ENCODE data around the gene SHROOM1.
"Not testable (repeated sequence)": the region's sequence is repeated elsewhere in the genome, so short reads cannot be mapped to it uniquely, and the experiment has no call there.

The SHROOM1 gene, protein sequence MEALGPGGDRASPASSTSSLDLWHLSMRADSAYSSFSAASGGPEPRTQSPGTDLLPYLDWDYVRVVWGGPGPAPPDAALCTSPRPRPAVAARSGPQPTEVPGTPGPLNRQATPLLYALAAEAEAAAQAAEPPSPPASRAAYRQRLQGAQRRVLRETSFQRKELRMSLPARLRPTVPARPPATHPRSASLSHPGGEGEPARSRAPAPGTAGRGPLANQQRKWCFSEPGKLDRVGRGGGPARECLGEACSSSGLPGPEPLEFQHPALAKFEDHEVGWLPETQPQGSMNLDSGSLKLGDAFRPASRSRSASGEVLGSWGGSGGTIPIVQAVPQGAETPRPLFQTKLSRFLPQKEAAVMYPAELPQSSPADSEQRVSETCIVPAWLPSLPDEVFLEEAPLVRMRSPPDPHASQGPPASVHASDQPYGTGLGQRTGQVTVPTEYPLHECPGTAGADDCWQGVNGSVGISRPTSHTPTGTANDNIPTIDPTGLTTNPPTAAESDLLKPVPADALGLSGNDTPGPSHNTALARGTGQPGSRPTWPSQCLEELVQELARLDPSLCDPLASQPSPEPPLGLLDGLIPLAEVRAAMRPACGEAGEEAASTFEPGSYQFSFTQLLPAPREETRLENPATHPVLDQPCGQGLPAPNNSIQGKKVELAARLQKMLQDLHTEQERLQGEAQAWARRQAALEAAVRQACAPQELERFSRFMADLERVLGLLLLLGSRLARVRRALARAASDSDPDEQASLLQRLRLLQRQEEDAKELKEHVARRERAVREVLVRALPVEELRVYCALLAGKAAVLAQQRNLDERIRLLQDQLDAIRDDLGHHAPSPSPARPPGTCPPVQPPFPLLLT

DNA sequence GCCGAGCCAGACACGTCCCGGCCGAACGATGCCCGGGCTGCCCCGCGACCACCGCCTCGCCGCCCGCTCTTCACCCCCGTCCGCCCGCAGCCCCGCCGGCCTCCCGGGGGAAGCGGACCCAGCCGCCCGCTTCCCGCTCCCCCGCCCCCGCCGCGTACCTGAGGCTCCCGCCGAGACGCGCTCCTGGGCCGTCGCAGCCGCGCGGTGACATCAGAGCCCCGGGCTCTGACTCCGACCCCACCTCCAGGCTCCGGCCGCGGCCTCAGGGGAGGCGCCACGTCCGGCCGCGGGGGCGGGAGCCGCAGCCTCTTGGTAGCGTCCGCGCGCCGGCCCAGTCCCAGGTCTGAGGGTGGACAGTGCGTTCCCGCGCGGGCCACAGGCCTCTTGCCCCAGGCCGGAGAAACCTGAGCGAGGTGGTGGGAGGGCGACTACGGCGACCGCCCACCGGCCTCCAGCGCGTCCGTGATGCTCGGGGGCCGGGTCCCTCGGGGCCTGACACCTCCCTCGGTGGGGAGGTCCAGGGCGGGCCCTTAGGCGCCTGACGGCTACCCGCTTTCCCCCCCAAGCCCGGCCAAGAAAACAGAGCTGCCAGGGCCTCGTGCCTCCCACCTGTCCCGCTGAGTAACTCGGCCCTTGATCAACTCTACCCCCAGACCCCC is at the start of gene SHROOM1:
Gene SHROOM1, minus strand, starts transcription at position 212 of the 659 bp plus-strand sequence. CDS start 4,507 bp downstream, outside the sequence.
- no peak for DNase-seq

DNA sequence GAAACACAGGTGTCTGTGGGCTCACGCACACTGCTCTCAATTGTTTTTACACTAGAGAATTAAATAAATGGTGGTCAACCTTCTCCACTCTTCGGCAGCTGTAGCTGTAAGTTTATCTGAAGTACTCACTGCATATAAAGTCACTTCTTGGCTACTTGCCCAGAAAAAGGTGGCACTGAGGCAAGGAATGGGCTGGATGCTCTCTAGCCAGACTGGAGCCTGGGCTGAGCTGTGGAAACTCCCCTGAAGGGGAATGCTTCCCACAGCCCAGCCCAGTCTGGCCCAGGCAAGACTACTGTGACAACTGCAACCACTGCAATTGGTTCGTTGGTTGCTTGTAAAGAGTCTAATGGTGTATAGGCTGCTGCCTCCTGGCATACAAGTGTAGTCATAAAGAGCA is 47.5 kb upstream of the SHROOM1 start:
- DNase-seq = no peak

- DNase-seq = no peak
Observed at GRCh38 chr5:132877466-132877865, 47.0 kb upstream of the SHROOM1 start.

DNA sequence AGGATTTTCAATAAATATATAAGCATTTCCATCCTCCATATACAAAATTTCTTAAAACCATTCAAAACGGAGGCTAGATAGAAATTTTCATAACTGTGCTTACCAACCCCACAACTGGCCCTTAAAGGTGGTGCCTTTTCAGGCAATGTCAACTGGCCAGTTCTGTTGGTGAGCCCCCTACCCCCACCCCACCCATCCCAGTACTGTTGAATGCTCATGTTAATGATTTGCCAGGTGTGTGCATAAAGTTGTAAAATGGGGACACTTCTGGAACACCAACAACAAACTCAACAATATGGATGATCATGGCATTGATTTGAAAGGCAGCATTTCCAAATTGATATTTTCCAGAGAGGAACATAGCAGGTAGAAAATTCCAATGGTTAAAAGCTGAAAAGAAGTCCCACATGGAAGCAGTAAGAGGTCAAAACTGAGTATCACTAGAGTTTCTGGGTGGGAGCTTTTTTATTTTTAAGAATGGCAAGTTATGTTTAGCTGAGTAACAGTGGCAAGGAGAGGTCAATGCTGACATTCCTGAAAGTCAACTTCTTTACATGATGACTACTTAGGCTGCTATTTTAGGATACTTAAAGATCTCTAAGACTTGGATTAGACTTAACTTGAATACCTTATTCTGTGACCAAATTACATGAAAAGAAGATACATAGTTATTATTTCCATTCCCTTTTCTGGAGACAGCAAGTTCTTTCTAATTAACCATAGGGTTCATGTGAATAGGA is 45.7 kb upstream of the SHROOM1 start:
- no peak for DNase-seq

GRCh38 chr5:132873930-132874271 is 43.5 kb upstream of the SHROOM1 start:
- DNase-seq = no peak

GRCh38 chr5:132873119-132873929 is 42.9 kb upstream of the SHROOM1 start, which contains the start of gene LEAP2:
Gene LEAP2, plus strand, starts transcription at chr5:132873668. Its CDS starts 27 bp downstream, at chr5:132873695.
- DNase-seq = no peak

DNA sequence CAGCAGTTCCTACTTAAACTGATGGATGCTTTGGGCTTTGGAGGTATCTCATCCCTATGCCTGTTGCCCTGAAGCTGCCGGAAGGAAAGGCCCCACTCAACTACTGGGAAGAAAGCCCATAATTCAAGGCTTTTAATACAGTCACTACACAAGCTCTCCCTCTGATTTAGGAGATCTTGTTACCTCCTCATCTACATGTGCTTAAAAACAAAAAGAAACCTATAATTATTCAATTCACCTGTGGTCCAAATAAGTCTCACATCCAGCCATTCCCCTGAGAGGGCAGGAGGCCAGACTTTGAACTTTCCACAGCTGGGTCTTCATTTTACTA is 42.3 kb upstream of the SHROOM1 start:
- no peak for DNase-seq

GRCh38 chr5:132871459-132872284 is 41.2 kb upstream of the SHROOM1 start:
- DNase-seq = no peak

DNA sequence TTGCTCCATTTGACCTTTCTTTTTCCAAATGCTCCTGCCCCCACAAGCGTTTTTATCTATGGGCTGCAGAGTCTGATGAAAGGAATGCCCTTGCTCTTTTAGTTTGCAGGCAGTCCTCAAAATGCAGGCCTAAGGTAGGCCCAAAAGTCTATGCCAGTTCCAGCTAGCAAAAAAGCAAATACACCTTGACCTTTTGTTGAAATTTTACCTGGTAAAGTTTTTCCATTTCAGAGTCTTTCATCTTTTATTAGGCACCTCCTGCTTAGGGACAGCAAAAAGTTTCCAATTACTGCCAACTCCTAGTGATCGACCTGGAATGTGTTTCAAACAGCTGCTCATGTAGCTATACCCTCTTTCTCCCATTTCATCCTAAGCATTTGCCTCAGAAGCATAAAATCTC is 40.4 kb upstream of the SHROOM1 start:
- no peak for DNase-seq

- DNase-seq = no peak
Observed at GRCh38 chr5:132868754-132869153, 38.3 kb upstream of the SHROOM1 start.

GRCh38 chr5:132867046-132867451 is 36.6 kb upstream of the SHROOM1 start:
- no peak for DNase-seq

GRCh38 chr5:132866342-132867045 is 36.0 kb upstream of the SHROOM1 start, which contains the start of the genes GDF9 and UQCRQ:
Gene GDF9, minus strand, starts transcription at chr5:132866469. Its CDS starts 1,936 bp downstream, at chr5:132864533.
Gene UQCRQ, plus strand, starts transcription at chr5:132866642. Its CDS starts 240 bp downstream, at chr5:132866882.
- peak; percentile 86 to 99 for DNase-seq

DNA sequence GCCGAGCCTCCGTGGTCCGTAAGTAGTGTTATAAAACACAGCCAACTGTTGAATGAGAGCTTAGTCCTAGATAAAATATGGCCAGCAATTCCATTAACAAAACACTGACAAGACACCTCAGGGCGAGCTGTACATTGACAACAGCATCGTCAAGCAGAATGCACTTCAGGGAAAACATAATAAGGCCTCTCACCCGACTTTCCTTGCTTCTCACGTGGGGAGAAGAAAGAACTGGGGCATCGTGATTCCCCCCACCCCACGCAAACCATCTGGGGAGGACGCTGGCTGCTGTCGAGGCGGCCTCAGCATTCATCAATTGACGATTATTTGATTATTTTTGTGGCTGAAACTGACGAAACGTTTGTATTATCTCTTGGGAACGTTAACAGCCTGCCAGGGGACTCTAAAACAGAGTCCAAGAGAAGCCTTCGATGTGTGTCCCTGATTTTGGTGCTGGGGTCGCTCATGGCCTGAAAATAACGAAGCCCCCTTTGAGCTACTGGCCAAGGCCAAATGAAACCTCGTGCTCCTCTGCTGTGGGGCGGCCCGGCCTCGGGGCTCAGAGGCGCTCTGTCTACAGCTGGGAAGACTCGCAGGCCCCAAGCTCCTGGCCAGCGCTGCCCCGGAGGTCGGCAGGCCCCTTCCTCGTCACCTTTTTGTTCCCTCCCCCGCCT is 35.4 kb upstream of the SHROOM1 start:
- no peak for DNase-seq

DNA sequence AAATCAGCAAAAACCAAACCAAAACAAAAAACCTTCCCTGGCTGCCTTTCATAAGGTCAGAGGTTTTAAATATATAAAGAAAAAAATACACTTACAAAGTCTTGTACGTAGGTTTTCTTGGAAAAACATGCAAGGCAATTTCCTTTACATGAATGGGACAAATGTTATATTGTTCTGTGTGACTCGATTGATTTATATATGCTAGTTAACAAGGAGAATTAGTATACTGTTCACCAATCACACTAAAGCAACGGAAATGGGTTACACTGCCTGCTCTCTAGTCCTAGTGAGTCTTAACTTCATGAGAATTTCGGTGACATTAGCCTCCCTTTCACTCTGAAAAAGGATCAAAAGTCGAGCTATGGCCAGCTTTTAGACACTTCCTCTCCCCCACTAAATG is 30.3 kb upstream of the SHROOM1 start:
- no peak for DNase-seq

DNA sequence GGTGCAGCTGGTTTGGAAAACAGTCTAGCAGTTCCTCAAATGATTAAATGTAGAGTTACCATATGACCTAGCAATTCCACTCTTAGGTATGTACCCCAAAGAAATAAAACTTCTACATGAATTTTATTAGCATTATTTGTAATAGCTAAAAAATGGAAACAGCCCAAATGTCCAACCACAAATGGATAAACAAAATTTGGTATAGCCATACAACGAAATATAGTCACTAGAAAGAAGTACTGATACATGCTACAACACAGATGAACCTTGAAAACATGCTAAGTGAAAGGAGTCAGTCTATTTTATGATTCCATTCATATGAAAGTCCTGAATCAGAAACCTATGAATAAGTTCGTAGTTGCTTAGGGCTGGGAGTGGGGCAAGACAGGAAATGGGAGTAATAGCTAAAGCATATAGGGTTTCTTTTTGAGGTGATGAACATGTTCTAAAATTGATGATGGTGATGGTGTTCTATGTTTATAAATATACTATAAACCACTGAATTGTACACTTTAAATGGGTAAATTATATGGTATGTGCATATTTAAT is 29.5 kb upstream of the SHROOM1 start:
- no peak for DNase-seq

DNA sequence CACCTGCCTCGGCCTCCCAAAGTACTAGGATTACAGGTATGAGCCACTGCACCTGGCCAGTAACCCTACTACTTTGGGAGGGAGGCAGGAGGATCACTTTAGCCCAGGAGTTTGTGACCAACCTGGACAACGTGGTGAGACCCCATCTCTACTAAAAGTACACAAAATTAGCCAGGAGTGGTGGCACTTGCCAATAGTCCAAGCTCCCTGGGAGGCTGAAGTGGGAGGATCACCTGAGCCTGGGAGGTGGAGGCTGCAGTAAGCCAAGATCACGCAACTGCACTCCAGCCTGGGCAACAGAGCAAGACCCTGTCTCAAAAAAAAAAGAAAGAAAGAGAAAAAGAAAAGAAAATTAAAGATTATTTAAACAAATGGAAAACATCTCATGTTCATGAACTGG is 25.6 kb upstream of the SHROOM1 start:
- DNase-seq = no peak

- DNase-seq = not testable (repeated sequence)
Observed at GRCh38 chr5:132854992-132855391, 24.5 kb upstream of the SHROOM1 start.

- no peak for DNase-seq
Observed at GRCh38 chr5:132854301-132854700, 23.9 kb upstream of the SHROOM1 start.

- no peak for DNase-seq
Observed at GRCh38 chr5:132853790-132854189, 23.3 kb upstream of the SHROOM1 start.
